Thymus (tissue), 11 donors: ENCODE measurements around the gene NEUROD6. TPM values are rescaled to one million over a fixed set of nuclear protein-coding genes. Genes with fewer than 3 reads are reported as not detected.

Source experiments
- DNase-seq, 9 donors: peaks; one replicate each; pipeline ENCODE4 v3.0.0-alpha.2; 2013; ENCODE audit warnings: low spot score in 9 of 9, low read depth in 6 of 9, missing footprints in 1 of 9
- H3K27ac ChIP-seq, 2 donors: one replicate each; pipeline ENCODE4 v1.5.1; 2013; ENCODE audit warnings: control low read depth in 1 of 2, low read depth in 1 of 2, low read length in 1 of 2, mild to moderate bottlenecking in 1 of 2, moderate library complexity in 1 of 2
- H3K27me3 ChIP-seq, 2 donors: one replicate each; pipeline ENCODE4 v1.5.1; 2013; ENCODE audit warnings: low read length in 1 of 2; ENCODE audit not compliant: control insufficient read depth in 2 of 2, insufficient read depth in 1 of 2
- H3K36me3 ChIP-seq, 2 donors: one replicate each; pipeline ENCODE4 v1.5.1; 2013; ENCODE audit warnings: low read length in 1 of 2, mild to moderate bottlenecking in 1 of 2, moderate library complexity in 1 of 2; ENCODE audit not compliant: control insufficient read depth in 2 of 2, insufficient read depth in 2 of 2
- H3K4me1 ChIP-seq, 2 donors: one replicate each; pipeline ENCODE4 v1.5.1; 2013; ENCODE audit warnings: low read length in 2 of 2; ENCODE audit not compliant: control insufficient read depth in 2 of 2, insufficient read depth in 2 of 2
- H3K4me3 ChIP-seq, 2 donors: one replicate each; pipeline ENCODE4 v1.5.1; 2013; ENCODE audit warnings: low read length in 2 of 2, control low read depth in 1 of 2, mild to moderate bottlenecking in 1 of 2
- H3K9me3 ChIP-seq, 2 donors: one replicate each; pipeline ENCODE4 v1.5.1; 2013; ENCODE audit warnings: low read length in 1 of 2, mild to moderate bottlenecking in 1 of 2; ENCODE audit not compliant: control insufficient read depth in 2 of 2, insufficient read depth in 1 of 2
- WGBS: extraction: QIAGEN DNeasy Blood & Tissue Kit; methylation state at CpG from one replicate; pipeline ENCODE4 v1.1.7; 2013; 5-methylcytosine and 5-hydroxymethylcytosine counted together
- polyA plus RNA-seq: library from polyadenylated mRNA; stranded (reverse); fragments of 200-250 nt; gene quantifications from one replicate; pipeline ENCODE4 v1.2.3, GENCODE V29; 2013
- total RNA-seq: library from RNA; stranded (reverse); fragments of 120-200 nt; gene quantifications from one replicate; pipeline ENCODE4 v1.2.4, GENCODE V29; 2013
- donor health status: healthy.

Gene NEUROD6
- total and polyA plus RNA-seq, 2 donors: 0.02 TPM; not detected in 1

GRCh38 chr7:31336202-31337001 is 4.1 kb downstream of the NEUROD6 start:
- Histone ChIP-seq H3K36me3 (no peaks in the 10 kb centered on the region), H3K9me3 (no peaks in the 10 kb centered on the region), H3K27ac (no peak overlapping the region), H3K4me3 (no peak overlapping the region), H3K27me3 (peaks cover 24 to 33% of the 10 kb centered on the region in 2 donors), H3K4me1 (peaks cover 0 to 3% of the 10 kb centered on the region in 2 donors)
- DNase-seq: no peak
- WGBS: 12% methylated on average over 71 of the region's 71 CpGs

DNA sequence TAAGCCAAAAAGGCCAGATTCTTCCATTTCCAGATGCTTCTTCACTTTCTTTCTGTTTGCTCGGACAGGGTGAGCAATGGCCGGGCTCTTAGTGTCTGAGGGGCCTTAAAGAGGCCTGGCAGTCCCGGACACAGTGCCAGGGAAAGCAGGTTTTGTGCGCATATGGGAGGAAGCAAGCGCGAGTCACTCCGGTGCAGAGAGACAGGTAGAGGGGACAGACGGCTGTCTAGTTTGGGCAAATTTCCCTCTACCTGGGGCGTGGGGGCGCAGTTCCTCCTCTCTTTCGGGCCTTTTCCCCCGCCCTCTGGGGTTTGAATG is 4.7 kb downstream of the NEUROD6 start:
- Histone ChIP-seq H3K27me3 (peaks cover 24 to 33% of the 10 kb centered on the region in 2 donors), H3K4me1 (peaks cover 0 to 3% of the 10 kb centered on the region in 2 donors), H3K36me3 (no peaks in the 10 kb centered on the region), H3K9me3 (no peaks in the 10 kb centered on the region), H3K4me3 (no peak overlapping the region), H3K27ac (no peak overlapping the region)
- no peak for DNase-seq
- 16% methylated on average over 12 of the region's 12 CpGs for WGBS

- peaks cover 24 to 33% of the 10 kb centered on the region in 2 donors for H3K27me3 ChIP-seq
- peaks cover 0 to 3% of the 10 kb centered on the region in 2 donors for H3K4me1 ChIP-seq
- H3K36me3 ChIP-seq: no peaks in the 10 kb centered on the region
- WGBS: 70% methylated on average over 16 of the region's 16 CpGs
- no peaks in the 10 kb centered on the region for H3K9me3 ChIP-seq
- DNase-seq: no peak
- H3K27ac ChIP-seq: no peak overlapping the region
- H3K4me3 ChIP-seq: no peak overlapping the region
Observed at GRCh38 chr7:31335161-31335856, 5.2 kb downstream of the NEUROD6 start.

GRCh38 chr7:31333291-31333690 is 7.2 kb downstream of the NEUROD6 start:
- Histone ChIP-seq H3K36me3 (no peaks in the 10 kb centered on the region), H3K4me3 (no peak overlapping the region), H3K9me3 (no peaks in the 10 kb centered on the region), H3K27ac (no peak overlapping the region), H3K4me1 (peaks cover 0 to 3% of the 10 kb centered on the region in 2 donors), H3K27me3 (peaks cover 21 to 27% of the 10 kb centered on the region in 2 donors)
- WGBS: 94% methylated on average over 2 of the region's 2 CpGs
- DNase-seq: no peak

DNA sequence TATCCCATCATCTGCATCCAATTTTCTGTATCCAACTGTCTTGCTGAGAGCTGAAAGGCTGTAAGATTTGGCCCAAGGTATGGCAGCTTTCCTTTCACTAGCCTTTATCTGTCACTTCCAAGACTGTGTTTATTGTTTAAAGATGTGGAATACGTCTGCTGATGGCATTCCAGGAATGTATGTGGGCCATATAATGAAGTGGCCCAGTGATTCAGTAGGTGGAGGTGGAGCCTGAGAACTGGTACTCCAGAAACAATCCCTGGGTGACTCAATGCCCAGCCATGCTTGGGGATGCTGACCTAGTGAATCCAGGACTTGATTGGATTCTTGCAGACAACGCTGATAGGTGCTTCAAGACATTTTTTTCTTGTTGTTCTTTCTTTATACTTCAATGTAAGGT is 13.5 kb downstream of the NEUROD6 start:
- H3K27ac ChIP-seq: no peak overlapping the region
- H3K36me3 ChIP-seq: no peaks in the 10 kb centered on the region
- H3K9me3 ChIP-seq: no peaks in the 10 kb centered on the region
- no peak overlapping the region for H3K4me3 ChIP-seq
- DNase-seq: no peak
- H3K4me1 ChIP-seq: no peaks in the 10 kb centered on the region
- no peaks in the 10 kb centered on the region for H3K27me3 ChIP-seq
- WGBS: 65% methylated on average over 2 of the region's 2 CpGs

DNA sequence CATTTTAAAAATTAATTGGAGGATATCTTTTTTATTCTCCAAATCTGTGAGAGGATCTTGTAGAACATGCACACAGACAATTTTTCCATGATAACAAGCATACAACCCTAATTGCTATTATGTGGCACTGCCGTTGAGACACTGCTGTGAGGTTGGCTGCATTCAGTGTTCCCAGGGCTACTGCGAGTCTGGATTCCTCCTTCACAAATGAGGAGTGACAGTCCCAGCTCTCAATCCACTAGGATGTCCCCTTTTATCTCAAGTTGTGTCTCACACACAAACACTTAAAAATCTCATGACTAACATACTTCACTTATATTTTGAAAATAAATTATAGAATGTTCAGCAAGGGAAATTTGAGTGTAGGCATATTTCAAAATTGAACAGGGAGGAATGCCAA is 14.1 kb downstream of the NEUROD6 start:
- no peak overlapping the region for H3K4me3 ChIP-seq
- no peaks in the 10 kb centered on the region for H3K27me3 ChIP-seq
- 91% methylated on average over 2 of the region's 2 CpGs for WGBS
- H3K4me1 ChIP-seq: no peaks in the 10 kb centered on the region
- H3K9me3 ChIP-seq: no peaks in the 10 kb centered on the region
- no peaks in the 10 kb centered on the region for H3K36me3 ChIP-seq
- H3K27ac ChIP-seq: no peak overlapping the region
- no peak for DNase-seq

DNA sequence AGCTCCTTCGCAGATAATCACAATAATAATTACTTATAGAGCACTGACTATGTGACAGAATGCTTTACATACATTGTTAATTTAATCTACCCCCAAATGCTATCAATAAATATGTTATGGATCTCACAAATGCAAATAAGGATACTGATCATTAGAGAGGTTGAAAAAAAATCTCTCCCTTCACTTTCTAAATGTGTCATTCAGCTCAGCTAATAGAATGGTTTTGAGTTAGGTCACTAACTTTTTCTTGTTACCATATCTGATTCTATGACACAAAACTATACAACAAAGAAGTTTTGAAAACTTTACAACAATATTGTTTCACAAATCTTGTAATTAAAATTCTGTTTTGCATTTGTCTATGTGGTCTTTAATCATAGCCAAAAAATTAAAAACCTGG is 17.4 kb downstream of the NEUROD6 start:
- H3K27me3 ChIP-seq: no peaks in the 10 kb centered on the region
- H3K4me1 ChIP-seq: no peaks in the 10 kb centered on the region
- no peak for DNase-seq
- H3K9me3 ChIP-seq: no peaks in the 10 kb centered on the region
- no peak overlapping the region for H3K27ac ChIP-seq
- 80% methylated on average over 1 of the region's 1 CpG for WGBS
- H3K36me3 ChIP-seq: no peaks in the 10 kb centered on the region
- no peak overlapping the region for H3K4me3 ChIP-seq

GRCh38 chr7:31320675-31321074 is 19.9 kb downstream of the NEUROD6 start:
- H3K4me3 ChIP-seq: no peak overlapping the region
- no peaks in the 10 kb centered on the region for H3K27me3 ChIP-seq

DNA sequence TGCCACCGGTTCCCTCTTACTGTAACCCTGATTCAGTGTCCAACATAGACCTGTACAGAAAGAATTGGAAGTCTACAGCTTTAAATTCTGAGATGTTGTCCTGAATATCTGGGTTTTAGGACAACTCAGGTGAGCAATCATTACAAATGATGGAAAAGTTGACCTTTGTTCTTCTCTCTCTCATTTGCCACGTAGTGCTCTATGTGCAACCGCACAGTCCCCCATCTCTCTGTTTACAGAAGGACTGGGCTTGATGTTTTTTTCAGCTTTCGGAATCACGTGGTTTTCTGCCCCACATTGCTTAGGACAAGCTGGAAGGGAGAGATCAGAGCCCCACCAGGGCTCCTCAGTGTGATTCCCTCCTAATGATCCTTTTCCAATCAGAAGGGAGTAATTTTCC is 22.2 kb downstream of the NEUROD6 start:
- 81% methylated on average over 5 of the region's 5 CpGs for WGBS
- Histone ChIP-seq H3K9me3 (no peaks in the 10 kb centered on the region), H3K4me1 (no peaks in the 10 kb centered on the region), H3K36me3 (no peaks in the 10 kb centered on the region), H3K27ac (no peak overlapping the region), H3K27me3 (no peaks in the 10 kb centered on the region), H3K4me3 (no peak overlapping the region)
- no peak for DNase-seq

More at GRCh38 chr7:31320675-31321074, 19.9 kb downstream of the NEUROD6 start:
- Histone ChIP-seq H3K27ac (no peak overlapping the region), H3K36me3 (no peaks in the 10 kb centered on the region), H3K9me3 (no peaks in the 10 kb centered on the region), H3K4me1 (no peaks in the 10 kb centered on the region)
- no peak for DNase-seq
